ENCODE data around the gene SSBP3.
"Not testable (repeated sequence)": the region's sequence is repeated elsewhere in the genome, so short reads cannot be mapped to it uniquely, and the experiment has no call there.

Gene SSBP3

DNA sequence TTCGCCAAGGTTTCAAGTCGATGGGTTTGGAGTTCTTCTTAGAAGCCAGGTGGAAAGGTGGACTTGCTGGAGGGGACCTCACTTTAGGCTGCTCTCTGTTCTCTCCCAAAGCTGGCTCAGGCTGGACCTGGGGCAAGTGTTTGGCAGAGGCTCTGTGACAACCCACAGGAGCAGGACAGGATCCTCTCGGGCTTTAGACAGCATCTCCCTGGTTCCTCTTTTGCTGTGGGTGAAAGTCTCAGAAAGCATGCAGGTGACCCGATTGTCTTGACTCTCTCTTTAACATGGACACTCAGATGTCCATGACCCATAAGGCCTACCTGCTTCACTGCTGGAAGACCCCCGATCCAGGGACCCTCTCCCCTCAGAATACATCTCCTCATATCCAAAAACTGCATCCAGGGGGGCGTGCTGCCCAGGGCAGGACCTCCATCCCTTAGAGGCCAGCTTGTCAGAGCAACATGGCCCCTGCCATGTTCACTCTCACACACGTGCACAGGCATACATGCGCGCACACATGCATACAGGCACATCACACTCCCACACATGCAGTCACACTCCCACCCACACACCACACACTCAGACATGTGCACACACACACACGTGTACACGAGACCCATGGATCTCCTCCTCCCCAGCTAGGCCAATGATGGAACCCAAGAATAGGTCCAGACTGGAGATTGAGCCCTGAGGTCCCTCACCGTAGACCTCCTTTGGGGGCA, 184.9 kb downstream of the SSBP3 start:
- no peak for DNase-seq (ENCODE audit: low spot score)

- peak; percentile 68 for DNase-seq (ENCODE audit: low spot score)
Measured at GRCh38 chr1:54220004-54220811, 186.0 kb downstream of the SSBP3 start.

DNA sequence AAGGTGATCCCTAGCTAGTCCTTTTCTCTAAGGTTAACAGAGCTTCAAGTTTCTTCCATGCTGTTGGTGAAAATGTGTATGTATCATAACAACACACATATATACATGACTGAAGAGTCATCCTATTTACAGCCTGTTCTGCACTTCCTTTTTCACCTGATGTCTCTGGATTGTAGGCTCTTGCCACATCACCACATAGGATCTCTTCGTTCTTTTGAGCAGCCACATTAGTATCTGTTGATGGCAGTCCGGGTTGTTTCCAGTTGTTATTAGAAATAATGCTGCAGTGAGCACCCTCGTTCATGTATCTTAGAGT, 186.5 kb downstream of the SSBP3 start:
- no peak for DNase-seq (ENCODE audit: low spot score)

DNA sequence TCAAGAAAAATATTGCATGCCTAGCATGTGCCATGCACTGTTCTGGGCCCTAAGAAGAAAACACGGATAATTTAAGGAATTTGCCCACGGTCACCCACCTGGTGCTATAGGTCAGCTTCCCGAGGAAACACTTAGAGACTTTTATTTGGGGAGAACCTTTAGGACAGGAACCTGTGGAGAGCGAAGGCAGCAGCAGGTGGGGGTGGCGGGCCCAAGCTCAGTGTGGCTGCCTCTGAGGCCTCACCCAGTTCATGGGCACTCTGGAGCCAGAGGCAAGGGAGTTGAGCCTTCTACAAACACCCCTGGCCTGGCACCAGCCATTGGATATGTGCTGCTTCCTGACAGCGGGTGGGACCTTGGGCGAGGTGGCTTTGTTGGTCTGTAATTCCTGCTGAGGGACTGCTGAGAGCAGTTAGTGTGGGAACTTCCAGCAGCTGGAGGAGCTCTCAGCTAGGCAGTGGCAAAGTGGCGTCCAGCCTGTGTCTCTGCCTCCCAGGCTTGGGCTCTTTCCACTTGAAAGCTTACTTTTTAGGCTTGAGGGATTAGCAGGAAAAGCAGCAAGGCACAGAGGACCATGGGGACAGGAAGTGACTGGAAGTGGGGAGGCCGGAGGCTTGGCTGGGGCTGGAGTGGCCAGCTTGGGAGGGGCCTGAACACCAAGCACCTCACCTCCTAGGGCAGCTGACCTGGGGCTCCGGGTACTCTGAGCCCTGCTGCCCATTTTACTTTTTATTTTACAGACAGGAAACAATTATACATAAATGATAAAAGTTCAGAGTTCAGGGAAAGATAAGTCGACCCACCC, 187.1 kb downstream of the SSBP3 start:
- DNase-seq (ENCODE audit: low spot score): no peak

- no peak for DNase-seq (ENCODE audit: low spot score)
Measured at GRCh38 chr1:54215523-54215922, 190.7 kb downstream of the SSBP3 start.

DNA sequence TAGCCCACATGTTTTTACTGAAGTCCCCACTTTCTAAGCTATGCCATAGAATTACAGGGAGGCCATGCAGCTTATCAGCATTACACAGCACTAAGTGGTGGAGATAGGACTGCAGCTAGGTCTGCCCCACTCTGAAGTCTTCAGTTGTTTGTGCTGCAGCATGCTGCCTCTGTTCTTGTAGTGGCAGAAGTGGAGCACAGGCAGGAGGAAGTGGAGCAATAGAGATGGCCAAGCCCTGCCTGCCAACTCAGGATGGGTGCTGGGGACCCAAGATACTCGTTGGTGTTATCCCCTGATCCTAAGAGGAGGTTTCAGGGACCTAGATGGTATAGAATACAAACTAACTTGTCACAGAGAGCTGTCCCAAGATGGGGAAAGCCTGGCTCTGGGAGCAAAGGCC, 193.3 kb downstream of the SSBP3 start:
- no peak for DNase-seq (ENCODE audit: low spot score)

- DNase-seq (ENCODE audit: low spot score): not testable (repeated sequence)
Measured at GRCh38 chr1:54207896-54208295, 198.3 kb downstream of the SSBP3 start.

GRCh38 chr1:54207287-54207686, 198.9 kb downstream of the SSBP3 start:
- DNase-seq (ENCODE audit: low spot score): no peak

DNA sequence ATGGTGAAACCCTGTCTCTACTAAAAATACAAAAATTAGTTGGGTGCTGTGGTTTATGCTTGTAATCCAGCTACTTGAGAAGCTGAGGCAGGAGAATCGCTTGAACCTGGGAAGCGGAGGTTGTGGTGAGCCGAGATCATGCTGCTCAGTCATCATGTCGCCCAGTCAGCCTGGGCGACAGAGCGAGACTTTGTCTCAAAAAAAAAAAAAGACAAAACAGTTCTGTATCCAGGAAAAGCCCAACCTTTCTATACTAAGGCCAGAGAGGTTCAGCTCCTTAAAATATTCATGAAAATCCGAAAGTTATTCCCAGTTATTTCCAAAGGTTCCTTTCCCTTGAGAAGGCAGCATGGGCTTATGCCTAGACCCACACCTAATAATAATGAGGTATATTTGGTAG, 202.0 kb downstream of the SSBP3 start:
- DNase-seq (ENCODE audit: low spot score): no peak

GRCh38 chr1:54200519-54200997, 205.6 kb downstream of the SSBP3 start:
- DNase-seq (ENCODE audit: low spot score): no peak

GRCh38 chr1:54199765-54200518, 206.3 kb downstream of the SSBP3 start, which contains the start of the genes CYB5RL and MRPL37:
CYB5RL (minus strand) TSS chr1:54200030; CDS start chr1:54195616, 4,414 bp downstream.
MRPL37 (plus strand) TSS chr1:54200167; CDS start chr1:54200244, 77 bp downstream.
- DNase-seq (ENCODE audit: low spot score): peak; percentile 98

DNA sequence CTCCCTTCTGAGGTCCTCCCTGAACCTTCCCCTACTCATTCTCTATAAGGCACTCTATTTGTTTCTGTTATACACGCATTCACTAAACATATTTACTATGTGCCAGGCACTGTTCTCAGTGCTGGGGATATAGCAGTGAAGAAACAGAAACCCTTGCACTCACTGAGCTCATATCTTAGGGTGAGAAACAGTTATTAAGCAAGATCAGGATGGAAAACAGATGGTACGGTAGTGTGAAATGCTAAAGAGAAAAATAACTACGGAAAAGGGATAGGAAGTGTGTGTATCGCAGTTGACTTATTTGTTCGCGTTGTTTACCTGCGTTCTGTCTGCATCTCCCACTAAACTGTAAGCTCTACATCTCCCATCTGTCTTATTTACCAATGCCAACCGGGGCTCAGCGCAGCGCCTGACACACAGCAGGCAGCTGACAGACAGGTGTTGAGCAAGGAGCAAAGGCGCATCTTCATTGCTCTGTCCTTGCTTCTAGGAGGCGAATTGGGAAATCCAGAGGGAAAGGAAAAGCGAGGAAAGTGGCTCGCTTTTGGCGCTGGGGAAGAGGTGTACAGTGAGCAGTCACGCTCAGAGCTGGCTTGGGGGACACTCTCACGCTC, 206.9 kb downstream of the SSBP3 start:
- peak; percentile 28 for DNase-seq (ENCODE audit: low spot score)

DNA sequence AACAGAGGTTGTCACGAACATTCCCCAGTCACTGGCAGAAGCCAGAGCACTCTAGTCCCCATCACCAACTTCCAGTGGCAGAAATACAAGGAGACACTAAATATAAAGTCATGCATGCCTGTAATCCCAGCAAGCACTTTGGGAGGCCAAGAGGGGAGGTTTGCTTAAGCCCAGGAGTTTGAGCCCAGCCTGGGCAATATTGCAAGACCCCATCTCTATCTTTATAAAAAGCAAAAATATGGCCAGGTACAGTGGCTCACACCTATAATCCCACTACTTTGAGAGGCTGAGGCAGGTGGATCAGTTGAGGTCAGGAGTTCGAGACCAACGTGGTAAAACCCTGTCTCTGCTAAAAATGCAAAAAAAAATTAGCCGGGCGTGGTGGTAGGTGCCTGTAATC, 212.7 kb downstream of the SSBP3 start:
- no peak for DNase-seq (ENCODE audit: low spot score)

DNA sequence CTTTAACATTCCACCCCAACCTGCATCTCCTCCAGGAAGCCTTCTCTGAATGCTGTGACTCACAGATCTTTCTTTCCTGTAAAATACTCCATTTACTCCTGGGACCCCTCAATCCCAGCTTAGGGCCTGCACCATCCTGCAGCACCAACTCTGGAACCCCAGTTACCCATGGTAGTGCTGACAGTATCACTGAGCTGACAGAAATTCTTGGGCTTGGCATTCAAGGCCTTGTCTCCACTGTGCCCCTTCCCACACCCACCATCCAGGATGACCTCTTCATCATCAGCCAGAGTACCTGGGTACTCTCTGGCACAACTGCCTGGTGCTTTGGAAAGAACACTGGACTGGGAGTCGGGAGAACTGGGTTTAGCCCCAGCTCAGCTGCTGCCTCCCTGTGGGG, 214.7 kb downstream of the SSBP3 start:
- DNase-seq (ENCODE audit: low spot score): no peak

DNA sequence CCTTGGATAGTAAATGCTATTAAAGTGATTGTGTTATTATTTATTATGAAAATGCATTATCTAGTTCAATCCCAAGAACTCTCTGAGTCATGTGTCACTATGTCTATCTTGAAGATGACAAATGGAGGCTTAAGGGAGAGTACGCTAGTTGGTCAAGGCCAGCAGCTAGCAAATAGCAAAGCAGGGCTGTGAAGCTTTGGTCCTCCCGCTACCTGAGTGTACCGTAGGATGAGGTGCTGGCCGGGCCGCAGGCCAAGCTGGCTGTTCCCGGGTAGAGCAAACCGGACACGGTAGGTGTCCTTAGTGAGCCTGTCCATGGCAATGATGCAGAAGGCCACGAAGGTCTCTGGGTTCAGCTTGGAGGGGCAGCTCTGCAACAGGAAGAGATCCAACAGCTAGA, 215.7 kb downstream of the SSBP3 start:
- no peak for DNase-seq (ENCODE audit: low spot score)

DNA sequence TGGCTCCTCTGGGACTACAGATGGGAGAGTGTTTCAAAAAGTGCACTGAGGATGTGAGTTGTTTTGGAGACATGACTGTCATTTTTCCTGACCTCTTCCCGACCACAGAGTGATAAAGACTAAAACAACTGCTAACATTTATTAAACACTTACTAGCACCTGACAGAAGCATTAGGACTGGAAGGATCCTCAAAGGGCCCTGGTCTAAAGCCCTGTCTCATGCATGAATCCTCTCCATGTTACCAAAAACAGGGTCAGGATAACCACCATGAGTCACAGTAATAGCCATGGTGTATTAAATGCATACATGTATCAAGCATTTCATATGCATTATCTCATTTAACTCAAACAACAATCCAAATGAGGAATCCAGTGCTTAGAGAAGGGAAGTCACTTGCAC, 217.9 kb downstream of the SSBP3 start:
- DNase-seq (ENCODE audit: low spot score): no peak

DNA sequence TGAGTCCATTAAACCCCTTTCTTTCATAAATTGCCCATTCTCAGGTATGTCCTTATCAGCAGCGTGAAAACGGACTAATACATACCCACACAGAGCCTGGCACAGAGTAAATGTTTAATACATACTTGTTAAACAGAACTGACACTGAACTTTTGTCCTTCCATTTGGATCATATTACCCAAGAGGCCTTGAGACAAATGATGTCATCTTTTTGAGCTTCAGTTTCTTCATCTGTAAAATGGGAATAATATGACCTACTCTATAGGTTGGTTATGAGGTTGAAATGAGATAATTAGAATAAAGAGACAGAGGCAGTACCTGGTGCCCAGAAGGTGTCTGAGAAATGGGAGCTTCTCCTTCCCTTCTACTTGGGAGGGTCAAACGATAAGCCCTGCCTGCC, 220.1 kb downstream of the SSBP3 start:
- no peak for DNase-seq (ENCODE audit: low spot score)

GRCh38 chr1:54180701-54181360, 225.4 kb downstream of the SSBP3 start:
- DNase-seq (ENCODE audit: low spot score): no peak

DNA sequence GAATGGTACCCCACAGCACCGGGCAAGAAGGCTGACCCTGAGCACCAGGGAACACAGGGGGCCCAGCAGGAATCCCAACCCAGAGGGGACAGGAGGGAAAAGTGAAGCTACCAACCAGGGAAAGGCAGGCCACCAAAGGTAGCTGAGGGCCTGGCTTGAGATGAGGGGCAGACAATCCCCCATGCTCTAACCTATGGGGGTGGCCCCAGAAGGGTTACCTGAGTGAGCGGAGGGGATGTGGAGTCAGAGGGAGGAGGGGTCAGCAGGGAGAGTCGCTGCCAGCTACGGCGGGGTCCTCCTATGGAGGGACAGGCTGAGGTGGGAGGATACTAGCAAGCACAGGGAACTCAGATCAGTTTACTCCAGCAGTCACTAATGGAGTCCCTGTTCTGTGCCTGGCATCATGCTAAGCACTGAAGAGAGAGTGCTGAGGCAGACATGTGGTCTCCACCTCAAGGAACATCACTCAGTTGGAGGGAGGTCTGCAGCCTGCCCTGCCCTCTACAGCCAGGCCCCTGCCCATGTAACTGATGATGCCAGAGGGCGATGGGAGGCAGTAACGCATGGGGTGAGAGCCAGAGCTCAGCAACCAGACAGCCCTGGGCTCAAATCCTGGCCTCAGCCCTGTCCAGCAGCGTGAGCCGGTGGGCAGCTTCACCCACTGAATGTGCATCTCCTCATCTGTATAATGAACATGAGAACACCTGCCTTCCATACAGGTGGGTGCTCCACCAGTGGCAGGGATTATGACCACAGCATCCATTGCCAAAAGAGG, 227.7 kb downstream of the SSBP3 start:
- no peak for DNase-seq (ENCODE audit: low spot score)

GRCh38 chr1:54177726-54178125, 228.5 kb downstream of the SSBP3 start:
- DNase-seq (ENCODE audit: low spot score): no peak
